ENCODE results near the gene CACNB2.

Gene CACNB2

GRCh38 chr10:18229826-18230225 is 89.6 kb downstream of the CACNB2 start:
- Histone ChIP-seq H2AFZ (ENCODE audit: low read length, unreplicated experiment) (peak overlapping the region; percentile 1), H3K4me1 (ENCODE audit: control insufficient read depth, insufficient read depth, low read length, unreplicated experiment) (peaks cover 20% of the 10 kb centered on the region), H3K27ac (ENCODE audit: low read depth, low read length) (peak overlapping the region; percentile 78), H3K79me2 (ENCODE audit: control insufficient read depth, insufficient read depth, low read length, unreplicated experiment) (no peaks in the 10 kb centered on the region), H3K27me3 (ENCODE audit: insufficient read depth, low read length) (no peaks in the 10 kb centered on the region), H3K4me3 (ENCODE audit: low read depth, low read length) (peak overlapping the region; percentile 50; the same call in 1 of the 2 replicates), H3K36me3 (ENCODE audit: insufficient read depth, low read length) (no peaks in the 10 kb centered on the region)

GRCh38 chr10:18230794-18231193 is 90.6 kb downstream of the CACNB2 start:
- Histone ChIP-seq H2AFZ (ENCODE audit: low read length, unreplicated experiment) (peak overlapping the region; percentile 1), H3K36me3 (ENCODE audit: insufficient read depth, low read length) (no peaks in the 10 kb centered on the region), H3K27ac (ENCODE audit: low read depth, low read length) (peak overlapping the region; percentile 78), H3K79me2 (ENCODE audit: control insufficient read depth, insufficient read depth, low read length, unreplicated experiment) (no peaks in the 10 kb centered on the region), H3K27me3 (ENCODE audit: insufficient read depth, low read length) (no peaks in the 10 kb centered on the region), H3K4me1 (ENCODE audit: control insufficient read depth, insufficient read depth, low read length, unreplicated experiment) (peaks cover 20% of the 10 kb centered on the region), H3K4me3 (ENCODE audit: low read depth, low read length) (peak overlapping the region; percentile 50; the same call in 1 of the 2 replicates)

GRCh38 chr10:18231480-18231879 is 91.3 kb downstream of the CACNB2 start:
- Histone ChIP-seq H3K4me3 (ENCODE audit: low read depth, low read length) (no peak overlapping the region), H3K79me2 (ENCODE audit: control insufficient read depth, insufficient read depth, low read length, unreplicated experiment) (no peaks in the 10 kb centered on the region), H2AFZ (ENCODE audit: low read length, unreplicated experiment) (no peak overlapping the region), H3K27me3 (ENCODE audit: insufficient read depth, low read length) (no peaks in the 10 kb centered on the region), H3K27ac (ENCODE audit: low read depth, low read length) (no peak overlapping the region), H3K4me1 (ENCODE audit: control insufficient read depth, insufficient read depth, low read length, unreplicated experiment) (peaks cover 20% of the 10 kb centered on the region), H3K36me3 (ENCODE audit: insufficient read depth, low read length) (no peaks in the 10 kb centered on the region)

GRCh38 chr10:18233775-18234174 is 93.6 kb downstream of the CACNB2 start:
- no peaks in the 10 kb centered on the region for H3K79me2 ChIP-seq (ENCODE audit: control insufficient read depth, insufficient read depth, low read length, unreplicated experiment)
- H2AFZ ChIP-seq (ENCODE audit: low read length, unreplicated experiment), result no peak overlapping the region
- H3K27me3 ChIP-seq (ENCODE audit: insufficient read depth, low read length), result no peaks in the 10 kb centered on the region
- H3K36me3 ChIP-seq (ENCODE audit: insufficient read depth, low read length), result no peaks in the 10 kb centered on the region
- H3K4me1 ChIP-seq (ENCODE audit: control insufficient read depth, insufficient read depth, low read length, unreplicated experiment), result peaks cover 20% of the 10 kb centered on the region
- H3K27ac ChIP-seq (ENCODE audit: low read depth, low read length), result no peak overlapping the region
- H3K4me3 ChIP-seq (ENCODE audit: low read depth, low read length), result no peak overlapping the region

- no peaks in the 10 kb centered on the region for H3K79me2 ChIP-seq (ENCODE audit: control insufficient read depth, insufficient read depth, low read length, unreplicated experiment)
- no peaks in the 10 kb centered on the region for H3K36me3 ChIP-seq (ENCODE audit: insufficient read depth, low read length)
These were observed 95.3 kb downstream of the CACNB2 start for GRCh38 chr10:18235477-18235876.

GRCh38 chr10:18236756-18237155 is 96.5 kb downstream of the CACNB2 start:
- Histone ChIP-seq H3K27ac (ENCODE audit: low read depth, low read length) (no peak overlapping the region), H3K36me3 (ENCODE audit: insufficient read depth, low read length) (no peaks in the 10 kb centered on the region), H3K4me1 (ENCODE audit: control insufficient read depth, insufficient read depth, low read length, unreplicated experiment) (peaks cover 20% of the 10 kb centered on the region), H3K4me3 (ENCODE audit: low read depth, low read length) (no peak overlapping the region), H3K79me2 (ENCODE audit: control insufficient read depth, insufficient read depth, low read length, unreplicated experiment) (no peaks in the 10 kb centered on the region), H3K27me3 (ENCODE audit: insufficient read depth, low read length) (no peaks in the 10 kb centered on the region), H2AFZ (ENCODE audit: low read length, unreplicated experiment) (no peak overlapping the region)

More at GRCh38 chr10:18235477-18235876, 95.3 kb downstream of the CACNB2 start:
- H2AFZ ChIP-seq (ENCODE audit: low read length, unreplicated experiment), result no peak overlapping the region
- H3K27ac ChIP-seq (ENCODE audit: low read depth, low read length), result no peak overlapping the region
- peaks cover 22% of the 10 kb centered on the region for H3K4me1 ChIP-seq (ENCODE audit: control insufficient read depth, insufficient read depth, low read length, unreplicated experiment)
- H3K4me3 ChIP-seq (ENCODE audit: low read depth, low read length), result no peak overlapping the region
- H3K27me3 ChIP-seq (ENCODE audit: insufficient read depth, low read length), result no peaks in the 10 kb centered on the region

- no peak overlapping the region for H2AFZ ChIP-seq (ENCODE audit: low read length, unreplicated experiment)
- H3K4me3 ChIP-seq (ENCODE audit: low read depth, low read length), result no peak overlapping the region
- peaks cover 17% of the 10 kb centered on the region for H3K4me1 ChIP-seq (ENCODE audit: control insufficient read depth, insufficient read depth, low read length, unreplicated experiment)
- no peaks in the 10 kb centered on the region for H3K27me3 ChIP-seq (ENCODE audit: insufficient read depth, low read length)
- no peaks in the 10 kb centered on the region for H3K79me2 ChIP-seq (ENCODE audit: control insufficient read depth, insufficient read depth, low read length, unreplicated experiment)
- H3K27ac ChIP-seq (ENCODE audit: low read depth, low read length), result no peak overlapping the region
- no peaks in the 10 kb centered on the region for H3K36me3 ChIP-seq (ENCODE audit: insufficient read depth, low read length)
These were observed 98.8 kb downstream of the CACNB2 start for GRCh38 chr10:18238870-18239485.

GRCh38 chr10:18240185-18240882 is 100.1 kb downstream of the CACNB2 start:
- peak overlapping the region; percentile 39 for H2AFZ ChIP-seq (ENCODE audit: low read length, unreplicated experiment)
- H3K27ac ChIP-seq (ENCODE audit: low read depth, low read length), result peak overlapping the region; percentile 57
- no peaks in the 10 kb centered on the region for H3K36me3 ChIP-seq (ENCODE audit: insufficient read depth, low read length)
- peaks cover 17% of the 10 kb centered on the region for H3K4me1 ChIP-seq (ENCODE audit: control insufficient read depth, insufficient read depth, low read length, unreplicated experiment)
- H3K4me3 ChIP-seq (ENCODE audit: low read depth, low read length), result peak overlapping the region; percentile 68
- H3K27me3 ChIP-seq (ENCODE audit: insufficient read depth, low read length), result no peaks in the 10 kb centered on the region
- no peaks in the 10 kb centered on the region for H3K79me2 ChIP-seq (ENCODE audit: control insufficient read depth, insufficient read depth, low read length, unreplicated experiment)

- H3K36me3 ChIP-seq (ENCODE audit: insufficient read depth, low read length), result no peaks in the 10 kb centered on the region
- H3K27me3 ChIP-seq (ENCODE audit: insufficient read depth, low read length), result no peaks in the 10 kb centered on the region
- no peaks in the 10 kb centered on the region for H3K79me2 ChIP-seq (ENCODE audit: control insufficient read depth, insufficient read depth, low read length, unreplicated experiment)
- H3K4me3 ChIP-seq (ENCODE audit: low read depth, low read length), result no peak overlapping the region
- H3K4me1 ChIP-seq (ENCODE audit: control insufficient read depth, insufficient read depth, low read length, unreplicated experiment), result no peaks in the 10 kb centered on the region
- no peak overlapping the region for H3K27ac ChIP-seq (ENCODE audit: low read depth, low read length)
- no peak overlapping the region for H2AFZ ChIP-seq (ENCODE audit: low read length, unreplicated experiment)
These were observed 106.7 kb downstream of the CACNB2 start for GRCh38 chr10:18246967-18247366.

- no peaks in the 10 kb centered on the region for H3K79me2 ChIP-seq (ENCODE audit: control insufficient read depth, insufficient read depth, low read length, unreplicated experiment)
- no peak overlapping the region for H3K4me3 ChIP-seq (ENCODE audit: low read depth, low read length)
- peaks cover 12% of the 10 kb centered on the region for H3K4me1 ChIP-seq (ENCODE audit: control insufficient read depth, insufficient read depth, low read length, unreplicated experiment)
- no peaks in the 10 kb centered on the region for H3K27me3 ChIP-seq (ENCODE audit: insufficient read depth, low read length)
- H3K27ac ChIP-seq (ENCODE audit: low read depth, low read length), result no peak overlapping the region
- H3K36me3 ChIP-seq (ENCODE audit: insufficient read depth, low read length), result no peaks in the 10 kb centered on the region
- no peak overlapping the region for H2AFZ ChIP-seq (ENCODE audit: low read length, unreplicated experiment)
These were observed 111.9 kb downstream of the CACNB2 start for GRCh38 chr10:18252086-18252485.

GRCh38 chr10:18254086-18254485 is 113.9 kb downstream of the CACNB2 start:
- peaks cover 12% of the 10 kb centered on the region for H3K4me1 ChIP-seq (ENCODE audit: control insufficient read depth, insufficient read depth, low read length, unreplicated experiment)
- no peaks in the 10 kb centered on the region for H3K36me3 ChIP-seq (ENCODE audit: insufficient read depth, low read length)
- peak overlapping the region; percentile 50; the same call in 1 of the 2 replicates for H3K4me3 ChIP-seq (ENCODE audit: low read depth, low read length)
- no peak overlapping the region for H2AFZ ChIP-seq (ENCODE audit: low read length, unreplicated experiment)
- H3K27ac ChIP-seq (ENCODE audit: low read depth, low read length), result no peak overlapping the region
- no peaks in the 10 kb centered on the region for H3K27me3 ChIP-seq (ENCODE audit: insufficient read depth, low read length)
- no peaks in the 10 kb centered on the region for H3K79me2 ChIP-seq (ENCODE audit: control insufficient read depth, insufficient read depth, low read length, unreplicated experiment)
